Keratinocyte (primary cell): ENCODE measurements around the gene TVP23A. TPM values are rescaled to one million over a fixed set of nuclear protein-coding genes. Genes with fewer than 3 reads are reported as not detected.

Experiments used
- DNase-seq: peaks from one replicate; pipeline ENCODE4 v3.0.0-alpha.2; 2011; ENCODE audit warnings: low read depth, missing footprints, low spot score
- FAIRE-seq: peaks from 2 replicates; lab custom pipeline; 2011; peaks lifted over from hg19 to GRCh38; lab: Jason Lieb, UNC
- H2AFZ ChIP-seq: 2 replicates; pipeline ENCODE4 v1.6.0; 2012; ENCODE audit warnings: low read length, control low read depth, inconsistent platforms; ENCODE audit not compliant: control insufficient read depth
- H3K27ac ChIP-seq: 2 replicates; pipeline ENCODE4 v1.5.1; 2011; ENCODE audit warnings: low read length; ENCODE audit not compliant: control insufficient read depth, insufficient read depth
- H3K27me3 ChIP-seq: 3 replicates; pipeline ENCODE4 v1.6.0; 2011; ENCODE audit warnings: low read length; ENCODE audit not compliant: control insufficient read depth, insufficient read depth; ENCODE audit errors: extremely low read depth
- H3K36me3 ChIP-seq, 2 experiments: 2 replicates in 1 of 2; 3 replicates in 1 of 2; pipeline ENCODE4 v1.5.1; 2011; ENCODE audit warnings: low read length in 2 of 2, mild to moderate bottlenecking in 1 of 2; ENCODE audit not compliant: control insufficient read depth in 2 of 2, insufficient read depth in 2 of 2; ENCODE audit errors: extremely low read depth in 1 of 2
- H3K4me1 ChIP-seq: 3 replicates; pipeline ENCODE4 v1.5.1; 2011; ENCODE audit warnings: low read length; ENCODE audit not compliant: control insufficient read depth, insufficient read depth; ENCODE audit errors: extremely low read depth
- H3K4me2 ChIP-seq: 3 replicates; pipeline ENCODE4 v1.6.0; 2011; ENCODE audit warnings: low read depth, low read length; ENCODE audit not compliant: control insufficient read depth, insufficient read depth; ENCODE audit errors: extremely low read depth
- H3K4me3 ChIP-seq, 3 experiments: fragments of 200-600 bp in 1 of 3; sonication (generic) in 1 of 3; 2 replicates in 2 of 3; 3 replicates in 1 of 3; pipeline ENCODE4 v1.5.1; 2011 to 2016; ENCODE audit warnings: low read length in 3 of 3, mild to moderate bottlenecking in 3 of 3, control low read depth in 2 of 3, inconsistent platforms in 1 of 3, low read depth in 1 of 3, mixed read lengths in 1 of 3, mixed run types in 1 of 3, moderate library complexity in 1 of 3; ENCODE audit not compliant: control insufficient read depth in 2 of 3, insufficient read depth in 2 of 3; ENCODE audit errors: extremely low read depth in 1 of 3
- H3K79me2 ChIP-seq: 2 replicates; pipeline ENCODE4 v1.6.0; 2012; ENCODE audit warnings: low read length; ENCODE audit not compliant: control insufficient read depth, insufficient read depth
- H3K9ac ChIP-seq: 3 replicates; pipeline ENCODE4 v1.6.0; 2011; ENCODE audit warnings: low read length; ENCODE audit not compliant: control insufficient read depth, insufficient read depth; ENCODE audit errors: extremely low read depth
- H3K9me1 ChIP-seq: 3 replicates; pipeline ENCODE4 v1.6.0; 2011; ENCODE audit warnings: low read length; ENCODE audit not compliant: control insufficient read depth, insufficient read depth; ENCODE audit errors: extremely low read depth
- H3K9me3 ChIP-seq: 2 replicates; pipeline ENCODE4 v1.5.1; 2012; ENCODE audit warnings: low read depth, low read length; ENCODE audit not compliant: control insufficient read depth
- H4K20me1 ChIP-seq: 3 replicates; pipeline ENCODE4 v1.6.0; 2011; ENCODE audit warnings: low read length; ENCODE audit not compliant: control insufficient read depth, insufficient read depth; ENCODE audit errors: extremely low read depth
- CTCF ChIP-seq, 3 experiments: IDR thresholded peaks in 1 of 3; conservative IDR thresholded peaks in 1 of 3; optimal IDR thresholded peaks in 1 of 3; 2 replicates in 2 of 3; 3 replicates in 1 of 3; pipeline versions ENCODE3 to v1.5.1; 2011; ENCODE audit warnings: low read length in 3 of 3, mild to moderate bottlenecking in 3 of 3, moderate library complexity in 2 of 3, control low read depth in 1 of 3, inconsistent platforms in 1 of 3; ENCODE audit not compliant: insufficient read depth in 2 of 3; ENCODE audit errors: extremely low read depth in 1 of 3
- EZH2 ChIP-seq: IDR thresholded peaks from one replicate; pipeline ENCODE4 v1.6.1; 2012; ENCODE audit warnings: inconsistent platforms, mild to moderate bottlenecking, low read length, moderate library complexity
- dilution Hi-C: fragments of 300-500 bp; cut with MboI; formaldehyde crosslinking; loops from one replicate; pipeline ENCODE4 v1.7.0; 2020; ENCODE audit warnings: low sequenced_read_pairs; ENCODE audit not compliant: extremely low pct_ligation_motif_present
- polyA plus RNA-seq, 5 experiments: library from polyadenylated mRNA; depleted of rRNA in 3 of 5; stranded (reverse) in 3 of 5; stranded (forward) in 1 of 5; unstranded in 1 of 5; fragments of >200 nt; gene quantifications; 1 replicate in 1 of 5; 2 replicates in 3 of 5; 3 replicates in 1 of 5; pipeline versions ENCODE4 v1.2.1 to v1.2.3, GENCODE V29; 2011 to 2012; ENCODE audit warnings: missing spikeins in 2 of 5, low read depth in 1 of 5, low replicate concordance in 1 of 5

TVP23A gene
- polyA plus RNA-seq, 1 donor (not counting 4 experiments of a cell fraction or from before 2014, with no cell fraction given), result not detected

- Histone ChIP-seq H3K4me1 (no peaks in the 10 kb centered on the region), H3K36me3 (no peaks in the 10 kb centered on the region), H3K9me1 (no peaks in the 10 kb centered on the region), H2AFZ (no peak overlapping the region), H3K79me2 (no peaks in the 10 kb centered on the region), H3K9ac (no peak overlapping the region), H3K4me2 (no peak overlapping the region), H3K4me3 (no peak overlapping the region), H3K27ac (no peak overlapping the region), H3K27me3 (peaks cover 8% of the 10 kb centered on the region), H4K20me1 (no peaks in the 10 kb centered on the region), H3K9me3 (no peaks in the 10 kb centered on the region)
- dilution Hi-C loops, result no loop called here
- DNase-seq (no peak), FAIRE-seq (no peak)
- TF ChIP-seq EZH2 (no peak), CTCF (optimal IDR thresholded peaks at IDR 0.05 in 1 of 3, IDR thresholded peaks at IDR 0.05 in 1 of 3, conservative IDR thresholded peaks at IDR 0.05 in 1 of 3; ENCODE audit: extremely low read depth in 1 of 3, insufficient read depth in 2 of 3, low read length in 3 of 3) (no peak)
Measured at GRCh38 chr16:10834130-10834529, 15.5 kb upstream of the TVP23A start.

- no peak for TF ChIP-seq EZH2
- no peak for TF ChIP-seq CTCF (optimal IDR thresholded peaks at IDR 0.05 in 1 of 3, IDR thresholded peaks at IDR 0.05 in 1 of 3, conservative IDR thresholded peaks at IDR 0.05 in 1 of 3; ENCODE audit: extremely low read depth in 1 of 3, insufficient read depth in 2 of 3, low read length in 3 of 3)
- Histone ChIP-seq H4K20me1 (no peaks in the 10 kb centered on the region), H3K9me3 (no peaks in the 10 kb centered on the region), H3K4me3 (no peak overlapping the region), H3K9me1 (no peaks in the 10 kb centered on the region), H2AFZ (no peak overlapping the region), H3K4me2 (no peak overlapping the region), H3K9ac (no peak overlapping the region), H3K4me1 (peaks cover 9% of the 10 kb centered on the region), H3K36me3 (no peaks in the 10 kb centered on the region), H3K27me3 (peaks cover 13% of the 10 kb centered on the region), H3K27ac (no peak overlapping the region), H3K79me2 (no peaks in the 10 kb centered on the region)
- dilution Hi-C loops, result no loop called here
- FAIRE-seq (no peak), DNase-seq (no peak)
Measured at GRCh38 chr16:10833271-10833670, 14.7 kb upstream of the TVP23A start.
